Measurements from ENCODE around the gene ZBTB24. TPM values are rescaled to one million over a fixed set of nuclear protein-coding genes. Genes with fewer than 3 reads are reported as not detected.

ZBTB24 gene
- total and polyA plus RNA-seq, 2 of the 13 experiments (the other 11 are each of a cell fraction or from before 2014, with no cell fraction given), result 1.5 to 6.2 TPM

DNA sequence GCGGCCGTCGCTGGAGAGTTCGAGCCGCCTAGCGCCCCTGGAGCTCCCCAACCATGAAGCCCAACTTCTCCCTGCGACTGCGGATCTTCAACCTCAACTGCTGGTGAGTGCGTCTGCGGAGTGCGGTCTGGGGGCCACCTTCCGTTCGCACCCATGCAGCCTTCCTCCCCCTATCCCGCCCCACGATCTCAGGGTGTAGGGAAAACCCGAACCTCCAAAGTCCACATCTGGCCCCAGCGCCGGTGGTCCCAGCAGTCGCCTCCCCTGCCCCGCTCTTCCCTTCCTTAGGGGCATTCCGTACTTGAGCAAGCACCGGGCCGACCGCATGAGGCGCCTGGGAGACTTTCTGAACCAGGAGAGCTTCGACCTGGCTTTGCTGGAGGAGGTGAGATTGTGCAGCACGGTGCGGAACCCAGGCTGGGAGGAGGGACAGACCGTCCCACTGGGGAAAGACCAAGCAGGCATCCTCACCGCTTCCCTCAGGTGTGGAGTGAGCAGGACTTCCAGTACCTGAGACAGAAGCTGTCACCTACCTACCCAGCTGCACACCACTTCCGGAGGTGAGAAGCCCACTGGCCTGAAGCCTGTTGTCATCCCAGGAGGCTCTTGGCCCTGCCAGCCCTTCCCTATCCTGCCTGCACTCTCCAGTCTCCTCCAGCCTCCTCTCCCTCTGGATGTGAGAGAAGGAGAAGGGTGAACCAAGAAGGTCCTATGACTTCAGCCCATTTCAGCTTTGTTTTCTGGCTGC is 41.8 kb downstream of the ZBTB24 start (continued):
- TF ChIP-seq, protein P1, sequence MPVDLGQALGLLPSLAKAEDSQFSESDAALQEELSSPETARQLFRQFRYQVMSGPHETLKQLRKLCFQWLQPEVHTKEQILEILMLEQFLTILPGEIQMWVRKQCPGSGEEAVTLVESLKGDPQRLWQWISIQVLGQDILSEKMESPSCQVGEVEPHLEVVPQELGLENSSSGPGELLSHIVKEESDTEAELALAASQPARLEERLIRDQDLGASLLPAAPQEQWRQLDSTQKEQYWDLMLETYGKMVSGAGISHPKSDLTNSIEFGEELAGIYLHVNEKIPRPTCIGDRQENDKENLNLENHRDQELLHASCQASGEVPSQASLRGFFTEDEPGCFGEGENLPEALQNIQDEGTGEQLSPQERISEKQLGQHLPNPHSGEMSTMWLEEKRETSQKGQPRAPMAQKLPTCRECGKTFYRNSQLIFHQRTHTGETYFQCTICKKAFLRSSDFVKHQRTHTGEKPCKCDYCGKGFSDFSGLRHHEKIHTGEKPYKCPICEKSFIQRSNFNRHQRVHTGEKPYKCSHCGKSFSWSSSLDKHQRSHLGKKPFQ (CRISPR knock-in tag; IDR thresholded peaks at IDR 0.05; ENCODE audit: insufficient replicate concordance), result no peak
- TF ChIP-seq ZBTB38 (CRISPR knock-in tag; IDR thresholded peaks at IDR 0.05) (no peak), ONECUT2 (CRISPR knock-in tag; IDR thresholded peaks at IDR 0.05) (no peak), ZNF282 (IDR thresholded peaks at IDR 0.05; ENCODE audit: partially characterized antibody) (no peak), ZNF83 (CRISPR knock-in tag; IDR thresholded peaks at IDR 0.05; ENCODE audit: borderline replicate concordance) (peak; percentile 2; the same call in 1 of the 2 replicates), ZNF484 (CRISPR knock-in tag; IDR thresholded peaks at IDR 0.05; ENCODE audit: borderline replicate concordance, low read depth) (no peak), HOXA7 (CRISPR knock-in tag; IDR thresholded peaks at IDR 0.05) (no peak), CENPX (CRISPR knock-in tag; IDR thresholded peaks at IDR 0.05) (no peak), ZNF468 (CRISPR knock-in tag; IDR thresholded peaks at IDR 0.05) (no peak), RBAK (CRISPR knock-in tag; IDR thresholded peaks at IDR 0.05) (peak; percentile 17; the same call in 1 of the 2 replicates), IKZF1 (IDR thresholded peaks at IDR 0.05) (no peak)
- TF ChIP-seq, protein P2, sequence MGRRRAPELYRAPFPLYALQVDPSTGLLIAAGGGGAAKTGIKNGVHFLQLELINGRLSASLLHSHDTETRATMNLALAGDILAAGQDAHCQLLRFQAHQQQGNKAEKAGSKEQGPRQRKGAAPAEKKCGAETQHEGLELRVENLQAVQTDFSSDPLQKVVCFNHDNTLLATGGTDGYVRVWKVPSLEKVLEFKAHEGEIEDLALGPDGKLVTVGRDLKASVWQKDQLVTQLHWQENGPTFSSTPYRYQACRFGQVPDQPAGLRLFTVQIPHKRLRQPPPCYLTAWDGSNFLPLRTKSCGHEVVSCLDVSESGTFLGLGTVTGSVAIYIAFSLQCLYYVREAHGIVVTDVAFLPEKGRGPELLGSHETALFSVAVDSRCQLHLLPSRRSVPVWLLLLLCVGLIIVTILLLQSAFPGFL (CRISPR knock-in tag; IDR thresholded peaks at IDR 0.05), result no peak
- TF ChIP-seq, protein P3, sequence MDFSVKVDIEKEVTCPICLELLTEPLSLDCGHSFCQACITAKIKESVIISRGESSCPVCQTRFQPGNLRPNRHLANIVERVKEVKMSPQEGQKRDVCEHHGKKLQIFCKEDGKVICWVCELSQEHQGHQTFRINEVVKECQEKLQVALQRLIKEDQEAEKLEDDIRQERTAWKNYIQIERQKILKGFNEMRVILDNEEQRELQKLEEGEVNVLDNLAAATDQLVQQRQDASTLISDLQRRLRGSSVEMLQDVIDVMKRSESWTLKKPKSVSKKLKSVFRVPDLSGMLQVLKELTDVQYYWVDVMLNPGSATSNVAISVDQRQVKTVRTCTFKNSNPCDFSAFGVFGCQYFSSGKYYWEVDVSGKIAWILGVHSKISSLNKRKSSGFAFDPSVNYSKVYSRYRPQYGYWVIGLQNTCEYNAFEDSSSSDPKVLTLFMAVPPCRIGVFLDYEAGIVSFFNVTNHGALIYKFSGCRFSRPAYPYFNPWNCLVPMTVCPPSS (IDR thresholded peaks at IDR 0.05), result no peak
- TF ChIP-seq, protein P4, sequence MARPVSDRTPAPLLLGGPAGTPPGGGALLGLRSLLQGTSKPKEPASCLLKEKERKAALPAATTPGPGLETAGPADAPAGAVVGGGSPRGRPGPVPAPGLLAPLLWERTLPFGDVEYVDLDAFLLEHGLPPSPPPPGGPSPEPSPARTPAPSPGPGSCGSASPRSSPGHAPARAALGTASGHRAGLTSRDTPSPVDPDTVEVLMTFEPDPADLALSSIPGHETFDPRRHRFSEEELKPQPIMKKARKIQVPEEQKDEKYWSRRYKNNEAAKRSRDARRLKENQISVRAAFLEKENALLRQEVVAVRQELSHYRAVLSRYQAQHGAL (CRISPR knock-in tag; IDR thresholded peaks at IDR 0.05; ENCODE audit: not compliant biosample characterization), result no peak
- TF ChIP-seq, protein P5, sequence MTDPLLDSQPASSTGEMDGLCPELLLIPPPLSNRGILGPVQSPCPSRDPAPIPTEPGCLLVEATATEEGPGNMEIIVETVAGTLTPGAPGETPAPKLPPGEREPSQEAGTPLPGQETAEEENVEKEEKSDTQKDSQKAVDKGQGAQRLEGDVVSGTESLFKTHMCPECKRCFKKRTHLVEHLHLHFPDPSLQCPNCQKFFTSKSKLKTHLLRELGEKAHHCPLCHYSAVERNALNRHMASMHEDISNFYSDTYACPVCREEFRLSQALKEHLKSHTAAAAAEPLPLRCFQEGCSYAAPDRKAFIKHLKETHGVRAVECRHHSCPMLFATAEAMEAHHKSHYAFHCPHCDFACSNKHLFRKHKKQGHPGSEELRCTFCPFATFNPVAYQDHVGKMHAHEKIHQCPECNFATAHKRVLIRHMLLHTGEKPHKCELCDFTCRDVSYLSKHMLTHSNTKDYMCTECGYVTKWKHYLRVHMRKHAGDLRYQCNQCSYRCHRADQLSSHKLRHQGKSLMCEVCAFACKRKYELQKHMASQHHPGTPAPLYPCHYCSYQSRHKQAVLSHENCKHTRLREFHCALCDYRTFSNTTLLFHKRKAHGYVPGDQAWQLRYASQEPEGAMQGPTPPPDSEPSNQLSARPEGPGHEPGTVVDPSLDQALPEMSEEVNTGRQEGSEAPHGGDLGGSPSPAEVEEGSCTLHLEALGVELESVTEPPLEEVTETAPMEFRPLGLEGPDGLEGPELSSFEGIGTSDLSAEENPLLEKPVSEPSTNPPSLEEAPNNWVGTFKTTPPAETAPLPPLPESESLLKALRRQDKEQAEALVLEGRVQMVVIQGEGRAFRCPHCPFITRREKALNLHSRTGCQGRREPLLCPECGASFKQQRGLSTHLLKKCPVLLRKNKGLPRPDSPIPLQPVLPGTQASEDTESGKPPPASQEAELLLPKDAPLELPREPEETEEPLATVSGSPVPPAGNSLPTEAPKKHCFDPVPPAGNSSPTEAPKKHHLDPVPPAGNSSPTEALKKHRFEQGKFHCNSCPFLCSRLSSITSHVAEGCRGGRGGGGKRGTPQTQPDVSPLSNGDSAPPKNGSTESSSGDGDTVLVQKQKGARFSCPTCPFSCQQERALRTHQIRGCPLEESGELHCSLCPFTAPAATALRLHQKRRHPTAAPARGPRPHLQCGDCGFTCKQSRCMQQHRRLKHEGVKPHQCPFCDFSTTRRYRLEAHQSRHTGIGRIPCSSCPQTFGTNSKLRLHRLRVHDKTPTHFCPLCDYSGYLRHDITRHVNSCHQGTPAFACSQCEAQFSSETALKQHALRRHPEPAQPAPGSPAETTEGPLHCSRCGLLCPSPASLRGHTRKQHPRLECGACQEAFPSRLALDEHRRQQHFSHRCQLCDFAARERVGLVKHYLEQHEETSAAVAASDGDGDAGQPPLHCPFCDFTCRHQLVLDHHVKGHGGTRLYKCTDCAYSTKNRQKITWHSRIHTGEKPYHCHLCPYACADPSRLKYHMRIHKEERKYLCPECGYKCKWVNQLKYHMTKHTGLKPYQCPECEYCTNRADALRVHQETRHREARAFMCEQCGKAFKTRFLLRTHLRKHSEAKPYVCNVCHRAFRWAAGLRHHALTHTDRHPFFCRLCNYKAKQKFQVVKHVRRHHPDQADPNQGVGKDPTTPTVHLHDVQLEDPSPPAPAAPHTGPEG (CRISPR knock-in tag; IDR thresholded peaks at IDR 0.05), result no peak
- TF ChIP-seq, protein P6, sequence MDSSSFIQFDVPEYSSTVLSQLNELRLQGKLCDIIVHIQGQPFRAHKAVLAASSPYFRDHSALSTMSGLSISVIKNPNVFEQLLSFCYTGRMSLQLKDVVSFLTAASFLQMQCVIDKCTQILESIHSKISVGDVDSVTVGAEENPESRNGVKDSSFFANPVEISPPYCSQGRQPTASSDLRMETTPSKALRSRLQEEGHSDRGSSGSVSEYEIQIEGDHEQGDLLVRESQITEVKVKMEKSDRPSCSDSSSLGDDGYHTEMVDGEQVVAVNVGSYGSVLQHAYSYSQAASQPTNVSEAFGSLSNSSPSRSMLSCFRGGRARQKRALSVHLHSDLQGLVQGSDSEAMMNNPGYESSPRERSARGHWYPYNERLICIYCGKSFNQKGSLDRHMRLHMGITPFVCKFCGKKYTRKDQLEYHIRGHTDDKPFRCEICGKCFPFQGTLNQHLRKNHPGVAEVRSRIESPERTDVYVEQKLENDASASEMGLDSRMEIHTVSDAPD (CRISPR knock-in tag; IDR thresholded peaks at IDR 0.05), result no peak
